GM18499 (cell line): Measurements from ENCODE around the gene BAIAP3.
A peak's percentile ranks its signal among the peaks of the same experiment; 100 is the strongest.

ENCODE experiments used
- ATAC-seq: cut with Tn5 transposase; IDR thresholded peaks from one replicate; pipeline ENCODE4 v1.9.1; 2021; ENCODE audit warnings: moderate number of reproducible peaks; ENCODE audit not compliant: insufficient read depth, unreplicated experiment

The BAIAP3 gene

GRCh38 chr16:1344499-1344898, 11.1 kb downstream of the BAIAP3 start:
- no peak for ATAC-seq

GRCh38 chr16:1345087-1345486, 11.6 kb downstream of the BAIAP3 start:
- no peak for ATAC-seq

GRCh38 chr16:1345651-1346421, 12.4 kb downstream of the BAIAP3 start:
- no peak for ATAC-seq

- no peak for ATAC-seq
Measured at GRCh38 chr16:1346422-1347285, 13.2 kb downstream of the BAIAP3 start.

- ATAC-seq: no peak
Measured at GRCh38 chr16:1347286-1347855, 13.9 kb downstream of the BAIAP3 start.

- no peak for ATAC-seq
Measured at GRCh38 chr16:1347962-1348361, 14.5 kb downstream of the BAIAP3 start.

- ATAC-seq: no peak
Measured at GRCh38 chr16:1348441-1348840, 15.0 kb downstream of the BAIAP3 start.

GRCh38 chr16:1348926-1349325, 15.5 kb downstream of the BAIAP3 start:
- no peak for ATAC-seq

- no peak for ATAC-seq
Measured at GRCh38 chr16:1349351-1349750, 15.9 kb downstream of the BAIAP3 start.

GRCh38 chr16:1349951-1350350, 16.5 kb downstream of the BAIAP3 start:
- ATAC-seq: no peak

- ATAC-seq: no peak
Measured at GRCh38 chr16:1350691-1351090, 17.2 kb downstream of the BAIAP3 start.

GRCh38 chr16:1351215-1351581, 17.8 kb downstream of the BAIAP3 start:
- ATAC-seq: peak; percentile 5

- peak; percentile 46 for ATAC-seq
Measured at GRCh38 chr16:1351582-1352362, 18.3 kb downstream of the BAIAP3 start, which contains the start of the genes GNPTG and TSR3. TSS of gene GNPTG (plus strand) at chr16:1351931. CDS start at chr16:1351966, 35 bp downstream. TSS of gene TSR3 (minus strand) at chr16:1351878. CDS start at chr16:1351804, 74 bp downstream.

- no peak for ATAC-seq
Measured at GRCh38 chr16:1354815-1355540, 21.5 kb downstream of the BAIAP3 start.

GRCh38 chr16:1355591-1355990, 22.1 kb downstream of the BAIAP3 start:
- no peak for ATAC-seq

- no peak for ATAC-seq
Measured at GRCh38 chr16:1356061-1356900, 22.8 kb downstream of the BAIAP3 start.

- ATAC-seq: no peak
Measured at GRCh38 chr16:1357906-1358566, 24.6 kb downstream of the BAIAP3 start.

- no peak for ATAC-seq
Measured at GRCh38 chr16:1361685-1362360, 28.4 kb downstream of the BAIAP3 start.
